IMR-90 (cell line): ENCODE data around the gene C10orf90. TPM values are rescaled to one million over a fixed set of nuclear protein-coding genes. Genes with fewer than 3 reads are reported as not detected.

ENCODE experiments used
- ATAC-seq: fragments of 200-7000 bp; cut with Tn5 transposase; 2 replicates; pipeline ENCODE4 v1.9.1; 2020; ENCODE audit warnings: low read depth, mild to moderate bottlenecking, moderate library complexity
- BruUV-seq: library from RNA; stranded (reverse); fragments of 400-500 nt; replicated peaks from 2 replicates; lab custom pipeline; 2021; lab: Mats Ljungman, UMichigan
- CTCF ChIA-PET: fragments of 300-600 bp; formaldehyde crosslinking; extraction: SDS; loops from one replicate; lab custom pipeline; 2021; ENCODE audit warnings: antibody characterized with exemption; lab: Yijun Ruan, JAX
- POLR2A ChIA-PET: fragments of 300-600 bp; sonication (Branson Sonifier 250); formaldehyde crosslinking; loops from one replicate; lab custom pipeline; 2022; ENCODE audit warnings: antibody characterized with exemption; ENCODE audit not compliant: unreplicated experiment; lab: Charles Lee
- DNase-seq: peaks from one replicate; pipeline ENCODE4 v3.0.0; 2013
- H2AFZ ChIP-seq: replicated peaks from 2 replicates; pipeline ENCODE3; 2013; ENCODE audit warnings: low read length, mild to moderate bottlenecking; ENCODE audit not compliant: poor library complexity
- H2AK5ac ChIP-seq: 2 replicates; pipeline ENCODE4 v1.6.1; 2013; ENCODE audit warnings: low read depth, low read length, inconsistent platforms
- H2AK9ac ChIP-seq: replicated peaks from 2 replicates; pipeline ENCODE3; 2013; ENCODE audit warnings: mild to moderate bottlenecking, low read depth, low read length, moderate library complexity; ENCODE audit not compliant: poor library complexity
- H2BK120ac ChIP-seq: 2 replicates; pipeline ENCODE4 v1.6.1; 2013; ENCODE audit warnings: low read depth, low read length, inconsistent platforms
- H2BK15ac ChIP-seq: 3 replicates; pipeline ENCODE4 v1.6.1; 2013; ENCODE audit warnings: low read depth, low read length, inconsistent platforms
- H2BK20ac ChIP-seq: 2 replicates; pipeline ENCODE4 v1.6.1; 2013; ENCODE audit warnings: low read depth, mild to moderate bottlenecking, inconsistent platforms, low read length, moderate library complexity
- H2BK5ac ChIP-seq: 2 replicates; pipeline ENCODE4 v1.6.1; 2013; ENCODE audit warnings: mild to moderate bottlenecking, low read depth, low read length, inconsistent platforms; ENCODE audit not compliant: poor library complexity, severe bottlenecking
- H3K14ac ChIP-seq: replicated peaks from 2 replicates; pipeline ENCODE4 v1.6.1; 2013; ENCODE audit warnings: low read depth, low read length, inconsistent platforms
- H3K18ac ChIP-seq: 2 replicates; pipeline ENCODE4 v1.6.1; 2013; ENCODE audit warnings: low read depth, low read length, control low read depth
- H3K23ac ChIP-seq: 2 replicates; pipeline ENCODE4 v1.6.1; 2013; ENCODE audit warnings: low read depth, low read length, inconsistent platforms
- H3K27ac ChIP-seq: 2 replicates; pipeline ENCODE4 v1.5.1; 2013; ENCODE audit warnings: mild to moderate bottlenecking, control low read depth, low read length; ENCODE audit not compliant: insufficient read depth
- H3K27me3 ChIP-seq: 2 replicates; pipeline ENCODE4 v1.6.1; 2013; ENCODE audit warnings: low read length; ENCODE audit not compliant: control insufficient read depth, insufficient read depth
- H3K36me3 ChIP-seq: 2 replicates; pipeline ENCODE4 v1.6.1; 2013; ENCODE audit warnings: low read length, mixed read lengths; ENCODE audit not compliant: control insufficient read depth, insufficient read depth
- H3K4ac ChIP-seq: 2 replicates; pipeline ENCODE4 v1.6.1; 2013; ENCODE audit warnings: low read depth, low read length, inconsistent platforms
- H3K4me1 ChIP-seq: 2 replicates; pipeline ENCODE4 v1.6.1; 2013; ENCODE audit warnings: low read length, mixed read lengths; ENCODE audit not compliant: control insufficient read depth, insufficient read depth
- H3K4me2 ChIP-seq: 2 replicates; pipeline ENCODE4 v1.6.1; 2013; ENCODE audit warnings: low read depth, mild to moderate bottlenecking, control low read depth, low read length, moderate library complexity
- H3K4me3 ChIP-seq: 2 replicates; pipeline ENCODE4 v1.5.1; 2013; ENCODE audit warnings: low read depth, mild to moderate bottlenecking, control low read depth, low read length, moderate library complexity; ENCODE audit not compliant: insufficient read depth
- H3K56ac ChIP-seq: 2 replicates; pipeline ENCODE4 v1.6.1; 2013; ENCODE audit warnings: low read length, inconsistent platforms; ENCODE audit not compliant: insufficient read depth; ENCODE audit errors: extremely low read depth
- H3K79me1 ChIP-seq, 2 experiments: 2 replicates each; pipeline ENCODE4 v1.6.1; 2013; ENCODE audit warnings: low read length in 2 of 2, inconsistent platforms in 1 of 2, low read depth in 1 of 2
- H3K9ac ChIP-seq: 2 replicates; pipeline ENCODE4 v1.6.1; 2013; ENCODE audit warnings: low read depth, low read length, control low read depth
- H3K9me1 ChIP-seq: 2 replicates; pipeline ENCODE4 v1.6.1; 2013; ENCODE audit warnings: low read length, inconsistent platforms; ENCODE audit not compliant: insufficient read depth
- H3K9me3 ChIP-seq: 2 replicates; pipeline ENCODE4 v1.6.1; 2013; ENCODE audit warnings: low read length; ENCODE audit not compliant: control insufficient read depth, insufficient read depth
- H4K20me1 ChIP-seq: 2 replicates; pipeline ENCODE4 v1.6.1; 2013; ENCODE audit warnings: low read length, inconsistent platforms; ENCODE audit not compliant: insufficient read depth
- H4K5ac ChIP-seq: 2 replicates; pipeline ENCODE4 v1.6.1; 2013; ENCODE audit warnings: mild to moderate bottlenecking, low read depth, low read length, control low read depth
- H4K8ac ChIP-seq, 2 experiments: 2 replicates each; pipeline ENCODE4 v1.6.1; 2013; ENCODE audit warnings: low read depth in 2 of 2, low read length in 2 of 2, control low read depth in 1 of 2, inconsistent platforms in 1 of 2
- H4K91ac ChIP-seq: 2 replicates; pipeline ENCODE4 v1.6.1; 2013; ENCODE audit warnings: low read depth, low read length, inconsistent platforms; ENCODE audit not compliant: insufficient read depth
- BHLHE40 ChIP-seq: fragments of 150-350 bp; IDR thresholded peaks from 2 replicates; pipeline ENCODE4 v1.6.1; 2016; ENCODE audit warnings: mild to moderate bottlenecking, low read depth, low read length
- CHD1 ChIP-seq: IDR thresholded peaks from 2 replicates; pipeline ENCODE4 v1.6.1; 2012; ENCODE audit warnings: low read depth, low read length, improper control_type of control experiment
- FOS ChIP-seq: fragments of 150-350 bp; IDR thresholded peaks from 2 replicates; pipeline ENCODE4 v1.6.1; 2016; ENCODE audit warnings: low read depth, low read length
- MAZ ChIP-seq: IDR thresholded peaks from 2 replicates; pipeline ENCODE4 v1.6.1; 2012; ENCODE audit warnings: low read depth, mild to moderate bottlenecking, low read length, improper control_type of control experiment, moderate library complexity, borderline replicate concordance
- RCOR1 ChIP-seq: IDR thresholded peaks from 2 replicates; pipeline ENCODE4 v1.6.1; 2012; ENCODE audit warnings: mild to moderate bottlenecking, low read length, improper control_type of control experiment; ENCODE audit not compliant: insufficient replicate concordance
- RFX5 ChIP-seq: IDR thresholded peaks from 2 replicates; pipeline ENCODE4 v1.8.0; 2012; ENCODE audit warnings: low read depth, mild to moderate bottlenecking, low read length, moderate library complexity
- SMC3 ChIP-seq: fragments of 150-350 bp; IDR thresholded peaks from 2 replicates; pipeline ENCODE4 v1.6.1; 2016; ENCODE audit warnings: low read depth, mild to moderate bottlenecking, antibody characterized with exemption, low read length, moderate library complexity
- WGBS, 2 experiments: methylation state at CpG; one replicate each; pipeline versions ENCODE4 v1.1.5 to v1.1.7; 2013; ENCODE audit warnings: missing lambda C conversion rate in 2 of 2; ENCODE audit not compliant: insufficient read length in 1 of 2; ENCODE audit errors: extremely low coverage in 2 of 2; 5-methylcytosine and 5-hydroxymethylcytosine counted together
- dilution Hi-C: fragments of 300-500 bp; cut with HindIII; formaldehyde crosslinking; loops from one replicate; pipeline ENCODE4 v1.14.3; 2018; ENCODE audit warnings: low sequenced_read_pairs; ENCODE audit not compliant: unreplicated experiment
- in situ Hi-C: fragments of 300-500 bp; cut with MboI; formaldehyde crosslinking; loops from 3 replicates; pipeline ENCODE4 v1.14.3; 2019; ENCODE audit warnings: low sequenced_read_pairs, inconsistent platforms, mixed read lengths
- intact Hi-C: fragments of 100-400 bp; cut with micrococcal nuclease; formaldehyde crosslinking; loops from 2 replicates; pipeline ENCODE4 v1.10.0; 2022
- polyA plus RNA-seq, 3 experiments: library from polyadenylated mRNA; depleted of rRNA; stranded (reverse); fragments of >200 nt; gene quantifications; 2 replicates each; pipeline ENCODE4 v1.2.3, GENCODE V29; 2012; ENCODE audit warnings: low replicate concordance in 1 of 3
- total RNA-seq: library from RNA; depleted of rRNA; stranded (reverse); fragments of >200 nt; gene quantifications from 2 replicates; pipeline ENCODE4 v1.2.3, GENCODE V29; 2012
- TF ChIP-seq, protein P1 (sequence below): fragments of 150-350 bp; IDR thresholded peaks from 2 replicates; pipeline ENCODE4 v1.6.1; 2016; ENCODE audit warnings: low read depth, mild to moderate bottlenecking, low read length, moderate library complexity, borderline replicate concordance
- TF ChIP-seq, protein P2 (sequence below): fragments of 150-350 bp; IDR thresholded peaks from 2 replicates; pipeline ENCODE4 v1.6.1; 2017; ENCODE audit warnings: mild to moderate bottlenecking, antibody characterized with exemption, low read length, low read depth

The C10orf90 gene
- total and polyA plus RNA-seq, 2 of the 4 experiments (the other 2 are of a cell fraction): 0.05 to 0.18 TPM

DNA sequence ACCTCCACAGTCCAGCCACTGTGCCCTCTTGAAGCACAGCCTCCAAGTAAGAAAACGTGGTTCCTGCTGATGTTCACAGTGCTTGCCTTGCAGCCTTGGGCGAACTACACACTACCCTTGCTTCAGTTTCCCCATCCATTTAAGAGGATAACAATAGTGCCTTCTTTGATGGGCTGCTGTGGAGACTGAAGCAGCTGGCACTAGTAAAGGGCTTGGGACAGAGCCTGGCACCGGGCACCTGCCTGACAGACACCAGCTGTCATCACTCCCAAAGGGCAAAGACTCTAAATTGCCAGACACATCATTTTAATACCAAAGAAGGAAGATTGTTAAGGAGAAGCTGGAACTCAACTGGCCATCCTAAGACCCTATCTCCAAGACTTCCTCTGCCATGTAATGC lies 3.1 kb upstream of the C10orf90 start:
- H3K56ac ChIP-seq: no peak overlapping the region
- BruUV-seq: no TSS peak
- no peak overlapping the region for H2BK15ac ChIP-seq
- no peak overlapping the region for H3K14ac ChIP-seq
- no peak overlapping the region for H3K4ac ChIP-seq
- no peak overlapping the region for H3K4me3 ChIP-seq
- in situ Hi-C loops (no loop called here), intact Hi-C loops (no loop called here), dilution Hi-C loops (no loop called here)
- whole genome bisulfite sequencing, 2 experiments: no CpG with 5 or more reads among the region's 3 CpGs
- H2BK5ac ChIP-seq: no peak overlapping the region
- no peak overlapping the region for H4K91ac ChIP-seq
- H3K36me3 ChIP-seq: no peaks in the 10 kb centered on the region
- H4K5ac ChIP-seq: no peak overlapping the region
- no peaks in the 10 kb centered on the region for H3K4me1 ChIP-seq
- H2AFZ ChIP-seq: no peak overlapping the region
- no peak for DNase-seq
- H3K23ac ChIP-seq: no peak overlapping the region
- no peak overlapping the region for H3K18ac ChIP-seq
- H4K20me1 ChIP-seq: no peaks in the 10 kb centered on the region
- H2AK9ac ChIP-seq: no peak overlapping the region
- no peak for ATAC-seq
- no peak overlapping the region for H4K8ac ChIP-seq
- H3K27me3 ChIP-seq: no peaks in the 10 kb centered on the region
- H3K4me2 ChIP-seq: no peak overlapping the region
- CTCF ChIA-PET: no interaction called here
- no peak overlapping the region for H2AK5ac ChIP-seq
- H3K27ac ChIP-seq: no peak overlapping the region
- H3K9me1 ChIP-seq: no peaks in the 10 kb centered on the region
- no peak for TF ChIP-seq RFX5
- no peak for TF ChIP-seq RCOR1
- no peak for TF ChIP-seq BHLHE40
- no peak for TF ChIP-seq CHD1
- TF ChIP-seq, protein P1, sequence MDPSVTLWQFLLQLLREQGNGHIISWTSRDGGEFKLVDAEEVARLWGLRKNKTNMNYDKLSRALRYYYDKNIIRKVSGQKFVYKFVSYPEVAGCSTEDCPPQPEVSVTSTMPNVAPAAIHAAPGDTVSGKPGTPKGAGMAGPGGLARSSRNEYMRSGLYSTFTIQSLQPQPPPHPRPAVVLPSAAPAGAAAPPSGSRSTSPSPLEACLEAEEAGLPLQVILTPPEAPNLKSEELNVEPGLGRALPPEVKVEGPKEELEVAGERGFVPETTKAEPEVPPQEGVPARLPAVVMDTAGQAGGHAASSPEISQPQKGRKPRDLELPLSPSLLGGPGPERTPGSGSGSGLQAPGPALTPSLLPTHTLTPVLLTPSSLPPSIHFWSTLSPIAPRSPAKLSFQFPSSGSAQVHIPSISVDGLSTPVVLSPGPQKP: no peak
- TF ChIP-seq FOS: no peak
- no peak for TF ChIP-seq MAZ
- TF ChIP-seq, protein P2, sequence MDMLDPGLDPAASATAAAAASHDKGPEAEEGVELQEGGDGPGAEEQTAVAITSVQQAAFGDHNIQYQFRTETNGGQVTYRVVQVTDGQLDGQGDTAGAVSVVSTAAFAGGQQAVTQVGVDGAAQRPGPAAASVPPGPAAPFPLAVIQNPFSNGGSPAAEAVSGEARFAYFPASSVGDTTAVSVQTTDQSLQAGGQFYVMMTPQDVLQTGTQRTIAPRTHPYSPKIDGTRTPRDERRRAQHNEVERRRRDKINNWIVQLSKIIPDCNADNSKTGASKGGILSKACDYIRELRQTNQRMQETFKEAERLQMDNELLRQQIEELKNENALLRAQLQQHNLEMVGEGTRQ: no peak
- TF ChIP-seq SMC3: no peak
- no peak overlapping the region for H2BK20ac ChIP-seq
- H2BK120ac ChIP-seq: no peak overlapping the region
- no peaks in the 10 kb centered on the region for H3K79me1 ChIP-seq
- H3K9me3 ChIP-seq: no peaks in the 10 kb centered on the region; the same call in 1 of the 2 replicates
- POLR2A ChIA-PET: no interaction called here
- no peak overlapping the region for H3K9ac ChIP-seq
